Neural progenitor cell (in vitro differentiated cells): ENCODE data around the gene SNX25.

Experiments
- CTCF ChIP-seq: fragments of 200-600 bp; sonication (generic); IDR thresholded peaks from 2 replicates; pipeline ENCODE4 v1.5.1; 2017; ENCODE audit warnings: antibody characterized with exemption, mild to moderate bottlenecking
- EZH2 ChIP-seq: fragments of 200-600 bp; sonication (generic); IDR thresholded peaks from 2 replicates; pipeline ENCODE4 v1.6.1; 2017; ENCODE audit warnings: antibody characterized with exemption, mild to moderate bottlenecking, moderate library complexity

DNA sequence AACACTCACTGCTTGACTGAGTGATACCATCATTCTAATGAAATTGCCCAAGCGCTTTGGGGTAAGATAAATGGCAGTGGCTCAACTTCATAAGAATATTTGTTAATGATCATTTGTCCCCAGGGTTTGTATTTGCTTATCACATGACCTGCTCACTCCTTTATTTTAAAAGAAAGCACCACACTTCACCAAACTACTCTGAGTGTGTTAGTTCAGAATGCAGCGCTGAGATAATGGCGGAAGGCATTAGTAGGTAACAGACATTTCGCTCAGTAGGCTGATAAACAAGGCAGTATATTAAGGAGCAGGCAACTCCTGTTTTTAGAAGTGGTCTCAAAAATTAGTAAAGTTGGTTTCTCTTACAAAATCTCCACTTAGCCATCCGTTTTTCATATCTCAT lies 1.6 kb downstream of the SNX25 start:
- TF ChIP-seq EZH2 (no peak), CTCF (no peak)
